HCT116 (cell line): ENCODE results near the gene RAB30. TPM values are rescaled to one million over a fixed set of nuclear protein-coding genes. Genes with fewer than 3 reads are reported as not detected.

Experiments
- ATAC-seq: fragments of 200-7000 bp; cut with Tn5 transposase; 2 replicates; pipeline ENCODE4 v1.9.1; 2020; ENCODE audit warnings: mild to moderate bottlenecking, moderate library complexity
- BruUV-seq: library from RNA; stranded (reverse); fragments of 400-500 nt; replicated peaks from 2 replicates; lab custom pipeline; 2021; lab: Mats Ljungman, UMichigan
- CTCF ChIA-PET: fragments of 300-600 bp; sonication (Branson Sonifier 250); formaldehyde crosslinking; loops from one replicate; lab custom pipeline; 2021; ENCODE audit warnings: antibody characterized with exemption; lab: Charles Lee
- POLR2A ChIA-PET: fragments of 300-600, 350-600 bp; sonication (Branson Sonifier 250); formaldehyde crosslinking; loops from one replicate; lab custom pipeline; 2021; ENCODE audit warnings: antibody characterized with exemption; lab: Charles Lee
- RAD21 ChIA-PET, 2 experiments: fragments of 300-600 bp; sonication (Branson Sonifier 250); formaldehyde crosslinking; loops; one replicate each; lab custom pipeline; 2023; ENCODE audit warnings: low total read pairs in 2 of 2; ENCODE audit not compliant: uncharacterized antibody in 2 of 2, unreplicated experiment in 2 of 2, low non-redundant PET in 1 of 2; lab: Charles Lee
- DNase-seq: peaks from one replicate; pipeline ENCODE4 v3.0.0-alpha.2; 2010; ENCODE audit warnings: low read depth, low spot score
- H2AFZ ChIP-seq: fragments of 200-600 bp; shearing (Covaris generic), sonication (generic); 2 replicates; pipeline ENCODE4 v1.6.1; 2017; ENCODE audit warnings: low read depth, mixed run types, mixed read lengths, antibody characterized with exemption, low read length; ENCODE audit not compliant: poor library complexity, severe bottlenecking
- H3K27ac ChIP-seq: 2 replicates; pipeline ENCODE4 v1.5.1; 2012; ENCODE audit warnings: low read depth, low read length
- H3K27me3 ChIP-seq: fragments of 200-600 bp; sonication (generic); 2 replicates; pipeline ENCODE4 v1.6.1; 2016; ENCODE audit warnings: mixed run types, low read length, mixed read lengths; ENCODE audit not compliant: insufficient read depth
- H3K36me3 ChIP-seq, 2 experiments: fragments of 200-500 bp in 1 of 2; fragments of 200-600 bp in 1 of 2; sonication (Bioruptor generic) in 1 of 2; sonication (generic) in 1 of 2; 2 replicates each; pipeline versions ENCODE4 v1.5.1 to v1.6.1; 2014 to 2016; ENCODE audit warnings: low read length in 2 of 2, inconsistent platforms in 1 of 2, mixed read lengths in 1 of 2, mixed run types in 1 of 2; ENCODE audit not compliant: insufficient read depth in 2 of 2, control insufficient read depth in 1 of 2
- H3K4me1 ChIP-seq, 2 experiments: fragments of 200-600 bp in 1 of 2; sonication (generic) in 1 of 2; 2 replicates each; pipeline versions ENCODE4 v1.5.1 to v1.6.1; 2012 to 2017; ENCODE audit warnings: low read length in 2 of 2, inconsistent platforms in 1 of 2, mild to moderate bottlenecking in 1 of 2, mixed read lengths in 1 of 2, mixed run types in 1 of 2, moderate library complexity in 1 of 2; ENCODE audit not compliant: insufficient read depth in 2 of 2, control insufficient read depth in 1 of 2
- H3K4me2 ChIP-seq: fragments of 200-600 bp; sonication (generic); 2 replicates; pipeline ENCODE4 v1.6.1; 2017; ENCODE audit warnings: mixed run types, low read length, mixed read lengths
- H3K4me3 ChIP-seq, 2 experiments: fragments of 200-600 bp in 1 of 2; sonication (generic) in 1 of 2; replicated peaks in 1 of 2; 2 replicates each; pipeline ENCODE4 v1.5.1; 2011 to 2016; ENCODE audit warnings: low read length in 2 of 2, control low read depth in 1 of 2, low read depth in 1 of 2, mild to moderate bottlenecking in 1 of 2, mixed read lengths in 1 of 2, mixed run types in 1 of 2
- H3K79me2 ChIP-seq: fragments of 200-600 bp; sonication (generic); 2 replicates; pipeline ENCODE4 v1.6.1; 2017; ENCODE audit warnings: mild to moderate bottlenecking, mixed run types, low read length, moderate library complexity, mixed read lengths; ENCODE audit not compliant: insufficient read depth
- H3K9ac ChIP-seq: fragments of 200-600 bp; sonication (generic); 2 replicates; pipeline ENCODE4 v1.6.1; 2016; ENCODE audit warnings: low read length, mixed read lengths
- H3K9me2 ChIP-seq: fragments of 200-600 bp; sonication (generic), shearing (Covaris generic); 2 replicates; pipeline ENCODE4 v1.6.1; 2017; ENCODE audit warnings: mixed run types, mild to moderate bottlenecking, moderate library complexity; ENCODE audit not compliant: insufficient read depth
- H3K9me3 ChIP-seq, 2 experiments: fragments of 200-500 bp in 1 of 2; fragments of 200-600 bp in 1 of 2; sonication (Bioruptor generic) in 1 of 2; sonication (generic) in 1 of 2; 2 replicates each; pipeline ENCODE4 v1.6.1; 2014 to 2017; ENCODE audit warnings: low read length in 2 of 2, mixed read lengths in 2 of 2, inconsistent platforms in 1 of 2, low read depth in 1 of 2, mild to moderate bottlenecking in 1 of 2, mixed run types in 1 of 2, moderate library complexity in 1 of 2; ENCODE audit not compliant: control insufficient read depth in 1 of 2, insufficient read depth in 1 of 2
- H4K20me1 ChIP-seq: fragments of 200-600 bp; sonication (generic), shearing (Covaris generic); 2 replicates; pipeline ENCODE4 v1.6.1; 2017; ENCODE audit warnings: mixed run types, mild to moderate bottlenecking, moderate library complexity; ENCODE audit not compliant: insufficient read depth
- FOSL1 ChIP-seq: IDR thresholded peaks from 2 replicates; pipeline ENCODE4 v1.6.1; 2012; ENCODE audit warnings: low read depth
- JUND ChIP-seq: IDR thresholded peaks from 2 replicates; pipeline ENCODE4 v1.6.1; 2012
- POLR2A ChIP-seq: IDR thresholded peaks from 2 replicates; pipeline ENCODE4 v1.7.0; 2011; ENCODE audit warnings: borderline replicate concordance; ENCODE audit not compliant: insufficient read depth, insufficient read length; ENCODE audit errors: extremely low read depth
- SP1 ChIP-seq: IDR thresholded peaks from 2 replicates; pipeline ENCODE4 v1.6.1; 2012; ENCODE audit warnings: low read depth
- ZFX ChIP-seq: fragments of 450-650 bp; IDR thresholded peaks from 2 replicates; pipeline ENCODE4 v1.6.1; 2017
- intact Hi-C: fragments of 100-400 bp; cut with micrococcal nuclease; formaldehyde crosslinking; loops from 2 replicates; pipeline ENCODE4 v1.10.0; 2022
- total RNA-seq: library from RNA; stranded (reverse); gene quantifications from one replicate; pipeline ENCODE4 v1.2.1, GENCODE V29; 2021; ENCODE audit not compliant: unreplicated experiment
- TF ChIP-seq, protein P1 (sequence below), 3 experiments: fragments of 200-600 bp in 1 of 3; sonication (generic) in 1 of 3; IDR thresholded peaks in 2 of 3; conservative IDR thresholded peaks in 1 of 3; 2 replicates each; pipeline ENCODE4 v1.5.1; 2012 to 2017; ENCODE audit warnings: low read depth in 2 of 3, low read length in 2 of 3, antibody characterized with exemption in 1 of 3, borderline replicate concordance in 1 of 3, control low read depth in 1 of 3, mild to moderate bottlenecking in 1 of 3, mixed read lengths in 1 of 3, mixed run types in 1 of 3, moderate library complexity in 1 of 3; ENCODE audit not compliant: insufficient read depth in 1 of 3
- TF ChIP-seq, protein P2 (sequence below): IDR thresholded peaks from 2 replicates; pipeline ENCODE4 v1.6.1; 2012; ENCODE audit warnings: low read depth

The RAB30 gene
- total RNA-seq, 1 experiment from 2014 or later: 5.7 TPM

DNA sequence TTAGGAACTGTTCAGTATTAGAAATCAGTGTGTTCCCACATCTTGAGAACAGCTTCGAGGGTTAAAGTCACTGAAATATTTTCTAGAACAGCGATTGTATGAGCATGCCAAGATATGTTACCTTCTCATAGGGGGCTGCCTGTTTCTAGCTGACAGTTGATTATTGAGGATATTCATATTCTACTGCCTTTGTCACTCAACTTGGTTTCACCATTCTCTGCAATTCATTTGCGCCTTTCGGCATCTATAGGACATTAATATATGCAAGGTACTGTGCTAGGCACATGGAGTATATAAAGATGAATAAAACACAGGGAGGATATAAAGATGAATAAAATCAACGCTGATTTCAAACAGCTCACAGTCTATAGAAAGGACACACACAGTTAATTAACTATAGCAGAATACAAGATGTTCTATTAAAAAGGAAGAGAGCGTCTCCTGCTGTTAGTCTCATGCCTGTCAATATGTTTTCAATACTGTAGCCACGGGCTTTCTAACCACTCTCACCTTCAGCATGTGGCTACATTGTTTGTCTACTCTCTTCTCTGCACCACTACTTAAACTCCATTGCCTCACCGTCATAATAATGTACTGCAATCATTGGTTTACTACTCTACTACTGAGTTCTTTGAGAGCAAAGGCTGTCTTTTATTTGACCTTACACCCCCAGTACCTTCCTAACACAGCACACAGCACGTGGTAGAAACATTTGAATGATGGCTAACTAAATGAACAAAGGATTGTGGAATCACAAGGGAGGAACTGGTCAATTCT, 81.9 kb downstream of the RAB30 start:
- CTCF ChIA-PET: no interaction called here
- POLR2A ChIA-PET: no interaction called here
- Histone ChIP-seq H3K9me3 (no peaks in the 10 kb centered on the region), H3K79me2 (no peaks in the 10 kb centered on the region), H3K36me3 (no peaks in the 10 kb centered on the region), H2AFZ (no peak overlapping the region), H3K9me2 (no peaks in the 10 kb centered on the region), H3K4me3 (no peak overlapping the region), H3K4me1 (no peaks in the 10 kb centered on the region), H3K4me2 (no peak overlapping the region), H3K27ac (no peak overlapping the region), H3K9ac (no peak overlapping the region), H4K20me1 (no peaks in the 10 kb centered on the region), H3K27me3 (no peaks in the 10 kb centered on the region)
- no peak for TF ChIP-seq FOSL1
- TF ChIP-seq SP1: no peak
- TF ChIP-seq, protein P1, sequence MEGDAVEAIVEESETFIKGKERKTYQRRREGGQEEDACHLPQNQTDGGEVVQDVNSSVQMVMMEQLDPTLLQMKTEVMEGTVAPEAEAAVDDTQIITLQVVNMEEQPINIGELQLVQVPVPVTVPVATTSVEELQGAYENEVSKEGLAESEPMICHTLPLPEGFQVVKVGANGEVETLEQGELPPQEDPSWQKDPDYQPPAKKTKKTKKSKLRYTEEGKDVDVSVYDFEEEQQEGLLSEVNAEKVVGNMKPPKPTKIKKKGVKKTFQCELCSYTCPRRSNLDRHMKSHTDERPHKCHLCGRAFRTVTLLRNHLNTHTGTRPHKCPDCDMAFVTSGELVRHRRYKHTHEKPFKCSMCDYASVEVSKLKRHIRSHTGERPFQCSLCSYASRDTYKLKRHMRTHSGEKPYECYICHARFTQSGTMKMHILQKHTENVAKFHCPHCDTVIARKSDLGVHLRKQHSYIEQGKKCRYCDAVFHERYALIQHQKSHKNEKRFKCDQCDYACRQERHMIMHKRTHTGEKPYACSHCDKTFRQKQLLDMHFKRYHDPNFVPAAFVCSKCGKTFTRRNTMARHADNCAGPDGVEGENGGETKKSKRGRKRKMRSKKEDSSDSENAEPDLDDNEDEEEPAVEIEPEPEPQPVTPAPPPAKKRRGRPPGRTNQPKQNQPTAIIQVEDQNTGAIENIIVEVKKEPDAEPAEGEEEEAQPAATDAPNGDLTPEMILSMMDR (IDR thresholded peaks at IDR 0.05 in 2 of 3, conservative IDR thresholded peaks at IDR 0.05 in 1 of 3; ENCODE audit: borderline replicate concordance in 1 of 3, insufficient read depth in 1 of 3, low read depth in 2 of 3, low read length in 2 of 3): no peak
- TF ChIP-seq ZFX: no peak
- no TSS peak for BruUV-seq
- RAD21 ChIA-PET: no interaction called here
- ATAC-seq (no peak), DNase-seq (no peak)
- intact Hi-C loops: no loop called here

DNA sequence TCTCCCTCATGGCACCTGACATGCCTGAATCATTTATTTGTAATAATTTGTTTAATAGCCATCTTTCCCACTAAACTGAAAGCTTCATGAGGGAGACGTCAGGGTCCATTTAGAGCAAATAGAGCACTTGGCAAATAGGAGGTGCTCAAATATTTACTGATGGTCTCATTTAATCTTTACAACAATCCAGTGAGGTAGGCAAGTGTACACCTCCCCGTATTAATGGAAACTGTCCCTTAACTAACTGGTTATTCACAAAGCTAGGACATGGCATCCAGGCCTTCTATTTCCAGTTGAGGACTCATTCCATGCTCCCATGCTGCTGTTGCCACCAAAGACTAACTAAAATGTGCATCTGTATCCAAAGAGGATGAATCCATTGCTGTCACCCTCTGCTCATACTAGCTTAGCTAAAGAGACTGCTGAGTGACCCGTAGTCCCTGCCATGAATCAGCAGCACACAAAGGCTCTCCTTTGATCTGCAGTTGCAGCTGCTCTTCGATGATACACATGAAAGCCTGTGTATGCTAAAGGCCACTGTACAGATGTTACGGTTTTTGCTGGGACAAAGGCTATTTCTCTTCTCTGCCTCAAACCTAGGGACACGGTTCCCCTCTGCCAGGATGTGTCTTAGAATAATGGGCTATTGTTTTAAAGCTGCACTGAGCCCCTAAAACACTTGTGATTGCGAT, 82.6 kb downstream of the RAB30 start:
- no peak overlapping the region for H2AFZ ChIP-seq
- no peak overlapping the region for H3K9ac ChIP-seq
- ChIA-PET POLR2A (no interaction called here), RAD21 (no interaction called here), CTCF (no interaction called here)
- H3K27me3 ChIP-seq: no peaks in the 10 kb centered on the region
- no peak overlapping the region for H3K27ac ChIP-seq
- no TSS peak for BruUV-seq
- H3K4me2 ChIP-seq: no peak overlapping the region
- no peaks in the 10 kb centered on the region for H3K9me3 ChIP-seq
- ATAC-seq: no peak
- DNase-seq: no peak
- no peaks in the 10 kb centered on the region for H4K20me1 ChIP-seq
- intact Hi-C loops: no loop called here
- TF ChIP-seq JUND (no peak), POLR2A (no peak)
- TF ChIP-seq, protein P2, sequence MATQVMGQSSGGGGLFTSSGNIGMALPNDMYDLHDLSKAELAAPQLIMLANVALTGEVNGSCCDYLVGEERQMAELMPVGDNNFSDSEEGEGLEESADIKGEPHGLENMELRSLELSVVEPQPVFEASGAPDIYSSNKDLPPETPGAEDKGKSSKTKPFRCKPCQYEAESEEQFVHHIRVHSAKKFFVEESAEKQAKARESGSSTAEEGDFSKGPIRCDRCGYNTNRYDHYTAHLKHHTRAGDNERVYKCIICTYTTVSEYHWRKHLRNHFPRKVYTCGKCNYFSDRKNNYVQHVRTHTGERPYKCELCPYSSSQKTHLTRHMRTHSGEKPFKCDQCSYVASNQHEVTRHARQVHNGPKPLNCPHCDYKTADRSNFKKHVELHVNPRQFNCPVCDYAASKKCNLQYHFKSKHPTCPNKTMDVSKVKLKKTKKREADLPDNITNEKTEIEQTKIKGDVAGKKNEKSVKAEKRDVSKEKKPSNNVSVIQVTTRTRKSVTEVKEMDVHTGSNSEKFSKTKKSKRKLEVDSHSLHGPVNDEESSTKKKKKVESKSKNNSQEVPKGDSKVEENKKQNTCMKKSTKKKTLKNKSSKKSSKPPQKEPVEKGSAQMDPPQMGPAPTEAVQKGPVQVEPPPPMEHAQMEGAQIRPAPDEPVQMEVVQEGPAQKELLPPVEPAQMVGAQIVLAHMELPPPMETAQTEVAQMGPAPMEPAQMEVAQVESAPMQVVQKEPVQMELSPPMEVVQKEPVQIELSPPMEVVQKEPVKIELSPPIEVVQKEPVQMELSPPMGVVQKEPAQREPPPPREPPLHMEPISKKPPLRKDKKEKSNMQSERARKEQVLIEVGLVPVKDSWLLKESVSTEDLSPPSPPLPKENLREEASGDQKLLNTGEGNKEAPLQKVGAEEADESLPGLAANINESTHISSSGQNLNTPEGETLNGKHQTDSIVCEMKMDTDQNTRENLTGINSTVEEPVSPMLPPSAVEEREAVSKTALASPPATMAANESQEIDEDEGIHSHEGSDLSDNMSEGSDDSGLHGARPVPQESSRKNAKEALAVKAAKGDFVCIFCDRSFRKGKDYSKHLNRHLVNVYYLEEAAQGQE: no peak
- TF ChIP-seq, protein P1 (IDR thresholded peaks at IDR 0.05 in 2 of 3, conservative IDR thresholded peaks at IDR 0.05 in 1 of 3; ENCODE audit: borderline replicate concordance in 1 of 3, insufficient read depth in 1 of 3, low read depth in 2 of 3, low read length in 2 of 3): no peak
- no peaks in the 10 kb centered on the region for H3K9me2 ChIP-seq
- no peak overlapping the region for H3K4me3 ChIP-seq
- H3K36me3 ChIP-seq: no peaks in the 10 kb centered on the region
- H3K4me1 ChIP-seq: no peaks in the 10 kb centered on the region
- no peaks in the 10 kb centered on the region for H3K79me2 ChIP-seq
